Stomach (tissue), 4 donors: ENCODE results near the gene RAB26.

Experiments
- CTCF ChIP-seq, 7 experiments: fragments of 450-650 bp in 4 of 7; fragments of 200-600 bp in 3 of 7; sonication (generic) in 3 of 7; IDR thresholded peaks; one replicate each; pipeline ENCODE4 v1.5.1; 2016 to 2019; ENCODE audit warnings: antibody characterized with exemption in 7 of 7, control low read depth in 2 of 7, mild to moderate bottlenecking in 1 of 7
- EP300 ChIP-seq: sonication (generic); formaldehyde crosslinking; IDR thresholded peaks from one replicate; pipeline ENCODE4 v1.6.1; 2017; ENCODE audit warnings: antibody characterized with exemption
- POLR2A ChIP-seq, 4 donors: fragments of 450-650 bp; IDR thresholded peaks; one replicate each; pipeline ENCODE4 v1.6.1; 2016; ENCODE audit warnings: antibody characterized with exemption in 4 of 4, control low read depth in 2 of 4, mild to moderate bottlenecking in 1 of 4, moderate library complexity in 1 of 4
- POLR2AphosphoS5 ChIP-seq, 3 donors: sonication (generic); formaldehyde crosslinking; IDR thresholded peaks; one replicate each; pipeline ENCODE4 v1.6.1; 2016; ENCODE audit warnings: antibody characterized with exemption in 3 of 3

- no peak for TF ChIP-seq CTCF (IDR thresholded peaks at IDR 0.05)
- no peak for TF ChIP-seq POLR2A (IDR thresholded peaks at IDR 0.05)
- TF ChIP-seq POLR2AphosphoS5 (IDR thresholded peaks at IDR 0.05): no peak
- TF ChIP-seq EP300: no peak
These were observed 8.4 kb downstream of the RAB26 start for GRCh38 chr16:2156849-2157224.
